Natural killer cell (primary cell): ENCODE measurements around the gene TIRAP. TPM values are rescaled to one million over a fixed set of nuclear protein-coding genes. Genes with fewer than 3 reads are reported as not detected.

ENCODE experiments used
- ATAC-seq, 3 donors: fragments of 150-1000 bp in 2 of 3; fragments of 200-7000 bp in 1 of 3; cut with Tn5 transposase; 1 replicate in 1 of 3; 2 replicates in 2 of 3; pipeline ENCODE4 v1.10.0; 2021; ENCODE audit warnings: mild to moderate bottlenecking in 2 of 3, moderate library complexity in 2 of 3
- DNase-seq, 2 donors: peaks; one replicate each; pipeline versions ENCODE4 v3.0.0 to v3.0.0-alpha.2; 2013 to 2021; ENCODE audit warnings: mixed read lengths in 1 of 2
- H3K27ac ChIP-seq: one replicate; pipeline ENCODE4 v1.5.1; 2013; ENCODE audit warnings: mild to moderate bottlenecking, low read length
- H3K27me3 ChIP-seq: one replicate; pipeline ENCODE4 v1.6.1; 2013; ENCODE audit warnings: low read length; ENCODE audit not compliant: control insufficient read depth, insufficient read depth
- H3K36me3 ChIP-seq: one replicate; pipeline ENCODE4 v1.6.1; 2013; ENCODE audit warnings: low read length; ENCODE audit not compliant: control insufficient read depth, insufficient read depth
- H3K4me1 ChIP-seq: one replicate; pipeline ENCODE4 v1.6.1; 2013; ENCODE audit warnings: low read length; ENCODE audit not compliant: control insufficient read depth, insufficient read depth
- H3K4me3 ChIP-seq: one replicate; pipeline ENCODE4 v1.5.1; 2013; ENCODE audit warnings: low read length
- H3K9me3 ChIP-seq: one replicate; pipeline ENCODE4 v1.6.1; 2013; ENCODE audit warnings: low read length; ENCODE audit not compliant: control insufficient read depth, insufficient read depth
- H3K27ac Mint-ChIP-seq, 2 donors: one replicate each; pipeline ENCODE4 v1.8.0; 2022; ENCODE audit warnings: mild to moderate bottlenecking in 2 of 2, mixed read lengths in 2 of 2, moderate library complexity in 1 of 2
- H3K27me3 Mint-ChIP-seq, 2 donors: one replicate each; pipeline ENCODE4 v1.8.0; 2022; ENCODE audit warnings: low read depth in 2 of 2, mixed read lengths in 2 of 2
- H3K36me3 Mint-ChIP-seq: one replicate; pipeline ENCODE4 v1.8.0; 2022; ENCODE audit warnings: mixed read lengths
- H3K4me1 Mint-ChIP-seq, 2 donors: one replicate each; pipeline ENCODE4 v1.8.0; 2022; ENCODE audit warnings: mixed read lengths in 2 of 2
- H3K4me3 Mint-ChIP-seq: one replicate; pipeline ENCODE4 v1.8.0; 2022; ENCODE audit warnings: mild to moderate bottlenecking, moderate library complexity, mixed read lengths
- H3K9me3 Mint-ChIP-seq, 2 donors: one replicate each; pipeline ENCODE4 v1.8.0; 2022; ENCODE audit warnings: mixed read lengths in 2 of 2
- WGBS: methylation state at CpG from one replicate; pipeline ENCODE4 v1.1.7; 2013; ENCODE audit warnings: missing lambda C conversion rate; ENCODE audit not compliant: insufficient coverage; 5-methylcytosine and 5-hydroxymethylcytosine counted together
- intact Hi-C: fragments of 100-400 bp; cut with micrococcal nuclease; formaldehyde crosslinking; loops from one replicate; pipeline ENCODE4 v1.14.2; 2022
- total RNA-seq, 4 donors: library from RNA; stranded (reverse); fragments of 120-200 nt in 1 of 4; gene quantifications; one replicate each; pipeline versions ENCODE4 v1.2.3 to v1.2.4, GENCODE V29; 2013 to 2022
- TF ChIP-seq, protein P1 (sequence below): fragments of 200-600 bp; IDR thresholded peaks from one replicate; pipeline ENCODE4 v1.8.0; 2022; ENCODE audit warnings: antibody characterized with exemption

Gene TIRAP
- total RNA-seq, 3 donors from 2014 or later (not counting 1 experiment from before 2014, with no cell fraction given), result 14.5 to 24.0 (median 19.5) TPM

DNA sequence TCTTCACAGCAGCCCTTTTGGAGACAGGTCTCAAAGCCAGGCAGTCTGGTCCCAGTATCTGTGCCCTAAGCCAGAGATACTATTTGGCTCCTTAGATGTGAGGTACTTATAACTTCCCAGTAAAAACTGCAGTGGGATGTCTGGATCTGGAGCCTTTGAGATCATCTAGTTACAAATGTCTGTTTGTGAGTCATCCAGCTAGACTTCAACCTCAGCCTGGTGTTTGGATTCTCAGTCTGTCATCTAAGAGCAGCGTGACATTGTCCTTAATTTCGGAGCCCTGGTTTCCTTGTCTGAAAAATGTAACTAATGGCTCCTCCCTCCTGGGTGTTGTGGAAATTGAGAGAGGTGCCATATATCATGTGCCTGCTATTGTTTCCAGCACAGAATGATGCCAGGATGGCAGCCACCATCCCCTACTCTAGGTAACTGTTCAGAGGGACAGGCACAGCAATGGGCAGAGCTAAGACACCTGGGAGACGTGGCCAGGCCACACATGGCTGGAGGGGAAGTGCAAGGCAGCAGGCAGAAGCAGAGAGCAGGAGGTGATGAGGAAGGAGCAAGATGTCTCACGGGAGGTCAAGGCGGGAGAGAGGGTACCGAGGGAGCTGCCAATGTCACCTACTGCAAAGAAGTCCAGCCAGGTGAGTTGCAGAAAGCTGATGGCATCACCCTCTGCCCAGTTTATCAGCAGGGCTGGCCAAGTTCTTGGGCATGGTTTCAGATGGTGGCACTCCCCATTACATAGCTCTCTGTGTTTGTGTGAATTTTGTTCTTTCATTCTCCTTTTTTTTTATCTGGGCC lies 52.0 kb downstream of the TIRAP start:
- H3K4me1 ChIP-seq, result peaks cover 72% of the 10 kb centered on the region
- WGBS, result 83% methylated on average over 6 of the region's 6 CpGs
- Mint-ChIP-seq H3K4me3 (peak overlapping the region; percentile 72), H3K9me3 (no peaks in the 10 kb centered on the region), H3K4me1 (peaks cover 62 to 77% of the 10 kb centered on the region in 2 donors), H3K36me3 (no peaks in the 10 kb centered on the region), H3K27ac (peak overlapping the region; percentile 88 to 97), H3K27me3 (no peaks in the 10 kb centered on the region)
- H3K9me3 ChIP-seq, result no peaks in the 10 kb centered on the region
- DNase-seq (no peak), ATAC-seq (no peak)
- no peak overlapping the region for H3K4me3 ChIP-seq
- intact Hi-C loops, result loop anchor here (5.0 kb wide), 1 partner anchor 823 kb away; no protein-coding TSS in a partner anchor
- H3K36me3 ChIP-seq, result peaks cover 14% of the 10 kb centered on the region
- H3K27me3 ChIP-seq, result no peaks in the 10 kb centered on the region
- TF ChIP-seq, protein P1, sequence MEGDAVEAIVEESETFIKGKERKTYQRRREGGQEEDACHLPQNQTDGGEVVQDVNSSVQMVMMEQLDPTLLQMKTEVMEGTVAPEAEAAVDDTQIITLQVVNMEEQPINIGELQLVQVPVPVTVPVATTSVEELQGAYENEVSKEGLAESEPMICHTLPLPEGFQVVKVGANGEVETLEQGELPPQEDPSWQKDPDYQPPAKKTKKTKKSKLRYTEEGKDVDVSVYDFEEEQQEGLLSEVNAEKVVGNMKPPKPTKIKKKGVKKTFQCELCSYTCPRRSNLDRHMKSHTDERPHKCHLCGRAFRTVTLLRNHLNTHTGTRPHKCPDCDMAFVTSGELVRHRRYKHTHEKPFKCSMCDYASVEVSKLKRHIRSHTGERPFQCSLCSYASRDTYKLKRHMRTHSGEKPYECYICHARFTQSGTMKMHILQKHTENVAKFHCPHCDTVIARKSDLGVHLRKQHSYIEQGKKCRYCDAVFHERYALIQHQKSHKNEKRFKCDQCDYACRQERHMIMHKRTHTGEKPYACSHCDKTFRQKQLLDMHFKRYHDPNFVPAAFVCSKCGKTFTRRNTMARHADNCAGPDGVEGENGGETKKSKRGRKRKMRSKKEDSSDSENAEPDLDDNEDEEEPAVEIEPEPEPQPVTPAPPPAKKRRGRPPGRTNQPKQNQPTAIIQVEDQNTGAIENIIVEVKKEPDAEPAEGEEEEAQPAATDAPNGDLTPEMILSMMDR, result no peak
- H3K27ac ChIP-seq, result peak overlapping the region; percentile 72

DNA sequence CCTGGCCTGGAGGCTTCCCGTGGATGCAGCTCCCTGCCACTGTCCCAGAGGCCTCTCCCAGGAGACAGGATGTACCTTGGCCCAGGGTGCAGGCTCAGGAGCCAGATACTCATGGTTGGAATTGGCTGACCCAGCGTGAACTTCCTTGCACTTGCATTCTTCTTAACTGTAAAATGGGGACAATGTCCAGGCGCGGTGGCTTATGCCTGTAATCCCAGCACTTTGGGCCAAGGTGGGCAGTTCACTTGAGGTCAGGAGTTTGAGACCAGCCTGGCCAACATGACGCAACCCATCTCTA lies 52.5 kb downstream of the TIRAP start:
- no peaks in the 10 kb centered on the region for H3K9me3 Mint-ChIP-seq
- Histone ChIP-seq H3K4me3 (no peak overlapping the region), H3K36me3 (peaks cover 14% of the 10 kb centered on the region), H3K9me3 (no peaks in the 10 kb centered on the region), H3K4me1 (peaks cover 67% of the 10 kb centered on the region), H3K27ac (peak overlapping the region; percentile 72), H3K27me3 (no peaks in the 10 kb centered on the region)
- whole genome bisulfite sequencing, result 96% methylated on average over 4 of the region's 5 CpGs
- peak overlapping the region; percentile 88 to 97 for H3K27ac Mint-ChIP-seq
- no peak for ATAC-seq
- H3K4me3 Mint-ChIP-seq, result no peak overlapping the region
- H3K4me1 Mint-ChIP-seq, result peaks cover 56 to 72% of the 10 kb centered on the region in 2 donors
- TF ChIP-seq, protein P1, result no peak
- DNase-seq, result no peak
- intact Hi-C loops, result no loop called here
- no peaks in the 10 kb centered on the region for H3K27me3 Mint-ChIP-seq
- H3K36me3 Mint-ChIP-seq, result no peaks in the 10 kb centered on the region

DNA sequence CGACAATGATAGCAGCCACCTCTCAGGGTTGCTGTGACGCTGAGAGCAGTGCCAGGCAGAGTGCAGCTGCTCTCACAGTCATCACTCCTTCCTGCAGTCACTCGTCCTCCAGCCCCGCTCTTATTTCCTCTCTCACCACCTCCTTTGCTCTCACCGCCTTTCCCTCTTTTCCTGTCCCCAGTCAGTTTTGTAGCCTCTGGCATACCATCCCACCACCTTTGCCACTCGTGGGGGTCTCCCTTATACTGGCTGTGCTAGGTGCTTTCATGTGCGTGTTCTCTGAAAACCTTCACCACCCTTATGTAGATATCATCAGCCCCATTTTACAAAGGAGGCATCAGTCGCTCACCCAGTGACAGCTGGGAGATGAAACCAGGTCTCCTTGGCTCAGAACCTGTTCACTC lies 53.2 kb downstream of the TIRAP start:
- TF ChIP-seq, protein P1, result no peak
- Histone ChIP-seq H3K27me3 (no peaks in the 10 kb centered on the region), H3K4me1 (peaks cover 61% of the 10 kb centered on the region), H3K36me3 (peaks cover 14% of the 10 kb centered on the region), H3K27ac (peak overlapping the region; percentile 72), H3K9me3 (no peaks in the 10 kb centered on the region), H3K4me3 (no peak overlapping the region)
- no peaks in the 10 kb centered on the region for H3K27me3 Mint-ChIP-seq
- H3K9me3 Mint-ChIP-seq, result no peaks in the 10 kb centered on the region
- DNase-seq (peak; percentile 23 to 48), ATAC-seq (peak; percentile 56 to 66 (median 61))
- H3K4me3 Mint-ChIP-seq, result peak overlapping the region; percentile 72
- intact Hi-C loops, result no loop called here
- peak overlapping the region; percentile 88 to 97 for H3K27ac Mint-ChIP-seq
- H3K36me3 Mint-ChIP-seq, result no peaks in the 10 kb centered on the region
- H3K4me1 Mint-ChIP-seq, result peaks cover 60 to 70% of the 10 kb centered on the region in 2 donors
- WGBS, result 21% methylated on average over 8 of the region's 8 CpGs
